Keratinocyte (primary cell): ENCODE data around the gene MIER1. TPM values are rescaled to one million over a fixed set of nuclear protein-coding genes. Genes with fewer than 3 reads are reported as not detected.

Source experiments
- DNase-seq: peaks from one replicate; pipeline ENCODE4 v3.0.0-alpha.2; 2011; ENCODE audit warnings: low read depth, missing footprints, low spot score
- FAIRE-seq: peaks from 2 replicates; lab custom pipeline; 2011; peaks lifted over from hg19 to GRCh38; lab: Jason Lieb, UNC
- H2AFZ ChIP-seq: 2 replicates; pipeline ENCODE4 v1.6.0; 2012; ENCODE audit warnings: low read length, control low read depth, inconsistent platforms; ENCODE audit not compliant: control insufficient read depth
- H3K27ac ChIP-seq: 2 replicates; pipeline ENCODE4 v1.5.1; 2011; ENCODE audit warnings: low read length; ENCODE audit not compliant: control insufficient read depth, insufficient read depth
- H3K27me3 ChIP-seq: 3 replicates; pipeline ENCODE4 v1.6.0; 2011; ENCODE audit warnings: low read length; ENCODE audit not compliant: control insufficient read depth, insufficient read depth; ENCODE audit errors: extremely low read depth
- H3K36me3 ChIP-seq, 2 experiments: 2 replicates in 1 of 2; 3 replicates in 1 of 2; pipeline ENCODE4 v1.5.1; 2011; ENCODE audit warnings: low read length in 2 of 2, mild to moderate bottlenecking in 1 of 2; ENCODE audit not compliant: control insufficient read depth in 2 of 2, insufficient read depth in 2 of 2; ENCODE audit errors: extremely low read depth in 1 of 2
- H3K4me1 ChIP-seq: 3 replicates; pipeline ENCODE4 v1.5.1; 2011; ENCODE audit warnings: low read length; ENCODE audit not compliant: control insufficient read depth, insufficient read depth; ENCODE audit errors: extremely low read depth
- H3K4me2 ChIP-seq: 3 replicates; pipeline ENCODE4 v1.6.0; 2011; ENCODE audit warnings: low read depth, low read length; ENCODE audit not compliant: control insufficient read depth, insufficient read depth; ENCODE audit errors: extremely low read depth
- H3K4me3 ChIP-seq, 3 experiments: fragments of 200-600 bp in 1 of 3; sonication (generic) in 1 of 3; 2 replicates in 2 of 3; 3 replicates in 1 of 3; pipeline ENCODE4 v1.5.1; 2011 to 2016; ENCODE audit warnings: low read length in 3 of 3, mild to moderate bottlenecking in 3 of 3, control low read depth in 2 of 3, inconsistent platforms in 1 of 3, low read depth in 1 of 3, mixed read lengths in 1 of 3, mixed run types in 1 of 3, moderate library complexity in 1 of 3; ENCODE audit not compliant: control insufficient read depth in 2 of 3, insufficient read depth in 2 of 3; ENCODE audit errors: extremely low read depth in 1 of 3
- H3K79me2 ChIP-seq: 2 replicates; pipeline ENCODE4 v1.6.0; 2012; ENCODE audit warnings: low read length; ENCODE audit not compliant: control insufficient read depth, insufficient read depth
- H3K9ac ChIP-seq: 3 replicates; pipeline ENCODE4 v1.6.0; 2011; ENCODE audit warnings: low read length; ENCODE audit not compliant: control insufficient read depth, insufficient read depth; ENCODE audit errors: extremely low read depth
- H3K9me1 ChIP-seq: 3 replicates; pipeline ENCODE4 v1.6.0; 2011; ENCODE audit warnings: low read length; ENCODE audit not compliant: control insufficient read depth, insufficient read depth; ENCODE audit errors: extremely low read depth
- H3K9me3 ChIP-seq: 2 replicates; pipeline ENCODE4 v1.5.1; 2012; ENCODE audit warnings: low read depth, low read length; ENCODE audit not compliant: control insufficient read depth
- H4K20me1 ChIP-seq: 3 replicates; pipeline ENCODE4 v1.6.0; 2011; ENCODE audit warnings: low read length; ENCODE audit not compliant: control insufficient read depth, insufficient read depth; ENCODE audit errors: extremely low read depth
- EZH2 ChIP-seq: IDR thresholded peaks from one replicate; pipeline ENCODE4 v1.6.1; 2012; ENCODE audit warnings: inconsistent platforms, mild to moderate bottlenecking, low read length, moderate library complexity
- dilution Hi-C: fragments of 300-500 bp; cut with MboI; formaldehyde crosslinking; loops from one replicate; pipeline ENCODE4 v1.7.0; 2020; ENCODE audit warnings: low sequenced_read_pairs; ENCODE audit not compliant: extremely low pct_ligation_motif_present
- polyA plus RNA-seq, 5 experiments: library from polyadenylated mRNA; depleted of rRNA in 3 of 5; stranded (reverse) in 3 of 5; stranded (forward) in 1 of 5; unstranded in 1 of 5; fragments of >200 nt; gene quantifications; 1 replicate in 1 of 5; 2 replicates in 3 of 5; 3 replicates in 1 of 5; pipeline versions ENCODE4 v1.2.1 to v1.2.3, GENCODE V29; 2011 to 2012; ENCODE audit warnings: missing spikeins in 2 of 5, low read depth in 1 of 5, low replicate concordance in 1 of 5
- TF ChIP-seq, protein P1 (sequence below), 3 experiments: IDR thresholded peaks in 1 of 3; conservative IDR thresholded peaks in 1 of 3; optimal IDR thresholded peaks in 1 of 3; 2 replicates in 2 of 3; 3 replicates in 1 of 3; pipeline versions ENCODE3 to v1.5.1; 2011; ENCODE audit warnings: low read length in 3 of 3, mild to moderate bottlenecking in 3 of 3, moderate library complexity in 2 of 3, control low read depth in 1 of 3, inconsistent platforms in 1 of 3; ENCODE audit not compliant: insufficient read depth in 2 of 3; ENCODE audit errors: extremely low read depth in 1 of 3

Gene MIER1
- polyA plus RNA-seq, 1 donor (not counting 4 experiments of a cell fraction or from before 2014, with no cell fraction given) = 20.7 TPM

DNA sequence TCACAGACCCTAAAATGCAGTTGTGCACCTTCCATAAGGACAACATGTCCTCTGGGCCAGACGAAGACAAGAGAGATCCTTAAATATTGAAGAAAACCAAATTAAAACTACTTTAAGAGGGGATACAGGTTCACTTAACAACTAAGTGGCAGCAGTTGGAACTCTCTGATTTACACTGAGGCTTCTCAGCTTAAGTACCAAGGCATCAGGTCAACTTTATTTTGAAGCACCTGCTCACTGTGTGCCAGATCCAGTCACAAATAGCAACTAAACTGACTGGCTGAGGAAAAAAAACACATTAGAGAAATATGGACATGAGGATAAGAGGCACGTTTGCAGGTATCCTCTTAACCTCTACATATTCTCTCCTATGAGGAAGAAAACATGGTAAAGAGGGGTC is 96.0 kb downstream of the MIER1 start:
- Histone ChIP-seq H3K4me2 (no peak overlapping the region), H3K27ac (no peak overlapping the region), H3K27me3 (no peaks in the 10 kb centered on the region), H3K9ac (no peak overlapping the region), H3K4me3 (no peak overlapping the region), H4K20me1 (no peaks in the 10 kb centered on the region), H2AFZ (no peak overlapping the region), H3K79me2 (no peaks in the 10 kb centered on the region), H3K9me3 (no peaks in the 10 kb centered on the region), H3K4me1 (peaks cover 7% of the 10 kb centered on the region), H3K36me3 (peaks cover 2 to 7% of the 10 kb centered on the region in 2 experiments), H3K9me1 (no peaks in the 10 kb centered on the region)
- dilution Hi-C loops = no loop called here
- no peak for DNase-seq
- no peak for FAIRE-seq
- TF ChIP-seq, protein P1, sequence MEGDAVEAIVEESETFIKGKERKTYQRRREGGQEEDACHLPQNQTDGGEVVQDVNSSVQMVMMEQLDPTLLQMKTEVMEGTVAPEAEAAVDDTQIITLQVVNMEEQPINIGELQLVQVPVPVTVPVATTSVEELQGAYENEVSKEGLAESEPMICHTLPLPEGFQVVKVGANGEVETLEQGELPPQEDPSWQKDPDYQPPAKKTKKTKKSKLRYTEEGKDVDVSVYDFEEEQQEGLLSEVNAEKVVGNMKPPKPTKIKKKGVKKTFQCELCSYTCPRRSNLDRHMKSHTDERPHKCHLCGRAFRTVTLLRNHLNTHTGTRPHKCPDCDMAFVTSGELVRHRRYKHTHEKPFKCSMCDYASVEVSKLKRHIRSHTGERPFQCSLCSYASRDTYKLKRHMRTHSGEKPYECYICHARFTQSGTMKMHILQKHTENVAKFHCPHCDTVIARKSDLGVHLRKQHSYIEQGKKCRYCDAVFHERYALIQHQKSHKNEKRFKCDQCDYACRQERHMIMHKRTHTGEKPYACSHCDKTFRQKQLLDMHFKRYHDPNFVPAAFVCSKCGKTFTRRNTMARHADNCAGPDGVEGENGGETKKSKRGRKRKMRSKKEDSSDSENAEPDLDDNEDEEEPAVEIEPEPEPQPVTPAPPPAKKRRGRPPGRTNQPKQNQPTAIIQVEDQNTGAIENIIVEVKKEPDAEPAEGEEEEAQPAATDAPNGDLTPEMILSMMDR (optimal IDR thresholded peaks at IDR 0.05 in 1 of 3, IDR thresholded peaks at IDR 0.05 in 1 of 3, conservative IDR thresholded peaks at IDR 0.05 in 1 of 3; ENCODE audit: extremely low read depth in 1 of 3, insufficient read depth in 2 of 3, low read length in 3 of 3) = no peak
- TF ChIP-seq EZH2 = no peak

DNA sequence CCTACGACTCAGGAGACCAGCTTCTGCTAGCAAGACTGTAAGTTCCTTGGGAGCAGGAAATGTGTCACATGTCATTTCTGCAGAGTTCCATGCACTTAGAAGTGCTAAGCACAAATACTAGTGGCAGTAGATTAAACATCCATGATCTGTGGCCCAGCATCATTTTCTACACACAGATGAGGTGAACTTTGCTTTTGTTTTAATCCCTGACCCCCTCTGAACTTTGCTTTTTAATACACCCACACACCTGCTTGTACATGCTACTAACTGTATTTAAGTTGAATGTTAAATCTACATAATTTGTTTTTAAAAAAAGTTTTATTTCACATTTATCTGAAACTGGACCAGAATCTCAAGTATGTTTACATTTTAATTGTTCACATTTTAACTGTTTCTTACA is 104.7 kb downstream of the MIER1 start:
- Histone ChIP-seq H3K36me3 (peaks cover 0 to 2% of the 10 kb centered on the region in 2 experiments), H3K4me2 (no peak overlapping the region), H4K20me1 (no peaks in the 10 kb centered on the region), H3K4me1 (no peaks in the 10 kb centered on the region), H3K79me2 (no peaks in the 10 kb centered on the region), H2AFZ (no peak overlapping the region), H3K9me3 (no peaks in the 10 kb centered on the region), H3K9ac (no peak overlapping the region), H3K4me3 (no peak overlapping the region), H3K27me3 (no peaks in the 10 kb centered on the region), H3K27ac (no peak overlapping the region), H3K9me1 (no peaks in the 10 kb centered on the region)
- TF ChIP-seq, protein P1 (optimal IDR thresholded peaks at IDR 0.05 in 1 of 3, IDR thresholded peaks at IDR 0.05 in 1 of 3, conservative IDR thresholded peaks at IDR 0.05 in 1 of 3; ENCODE audit: extremely low read depth in 1 of 3, insufficient read depth in 2 of 3, low read length in 3 of 3) = no peak
- no peak for TF ChIP-seq EZH2
- dilution Hi-C loops = no loop called here
- FAIRE-seq = no peak
- no peak for DNase-seq
